ENCODE results near the gene GAS1. TPM values are rescaled to one million over a fixed set of nuclear protein-coding genes. Genes with fewer than 3 reads are reported as not detected.

GAS1 gene
- total and polyA plus RNA-seq, 4 experiments from 2014 or later, result 0.27 to 0.97 (median 0.77) TPM

DNA sequence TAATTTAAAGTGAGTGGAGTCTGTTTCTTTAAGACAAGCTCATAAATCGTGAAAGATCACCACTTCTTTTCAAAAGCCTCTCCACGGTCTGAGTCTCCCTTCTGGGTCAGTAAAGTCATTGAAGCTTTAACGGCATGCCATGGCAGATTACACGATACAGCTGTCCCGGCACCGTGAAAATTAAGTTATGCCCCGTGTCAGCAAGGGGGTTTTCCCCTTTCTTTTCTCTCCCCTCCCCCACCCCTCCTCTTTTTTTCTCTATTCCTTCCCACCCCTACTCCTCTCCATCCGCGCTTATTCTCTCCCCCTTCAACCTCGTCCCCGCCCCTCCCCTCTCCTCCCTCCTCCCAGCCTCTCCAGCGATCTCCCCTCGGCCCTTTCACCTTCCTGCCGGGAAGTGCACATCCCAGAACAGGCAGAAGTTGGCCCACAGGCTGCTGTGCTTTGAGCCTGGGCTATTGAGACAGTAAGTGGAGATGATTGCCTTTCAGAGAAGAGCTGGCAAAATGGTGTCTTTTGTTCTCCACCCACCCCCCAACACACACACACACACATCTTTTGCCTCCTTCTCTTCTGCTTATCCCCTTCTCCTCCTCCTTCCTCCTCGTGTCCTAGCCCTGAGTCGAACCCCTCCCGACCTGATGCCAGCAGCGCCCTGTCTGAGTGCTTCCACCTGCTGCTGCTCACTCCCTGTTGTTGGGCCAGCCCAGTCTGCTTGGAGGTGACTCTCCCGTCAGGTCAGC lies 44.1 kb downstream of the GAS1 start:
- no peaks in the 10 kb centered on the region for H3K36me3 ChIP-seq (ENCODE audit: insufficient read depth, low read length)
- peaks cover 1 to 12% (median 8%) of the 10 kb centered on the region in 4 donors for H3K4me1 Mint-ChIP-seq
- peaks cover 0 to 12% (median 4%) of the 10 kb centered on the region in 8 donors for H3K9me3 Mint-ChIP-seq
- peaks cover 16% of the 10 kb centered on the region for H3K27me3 ChIP-seq (ENCODE audit: insufficient read depth, low read length)
- H3K4me3 ChIP-seq (ENCODE audit: low read length in 2 of 2), result no peak overlapping the region
- no peak overlapping the region for H3K27ac ChIP-seq (ENCODE audit: low read depth, low read length)
- H3K4me3 Mint-ChIP-seq, result peak overlapping the region in 2 of 8 donors; percentile 0 to 18
- no peaks in the 10 kb centered on the region for H3K9me3 ChIP-seq (ENCODE audit: control insufficient read depth in 1 of 2, low read length in 2 of 2)
- POLR2A ChIA-PET (ENCODE audit: partially characterized antibody), result no interaction called here
- CTCF ChIA-PET (ENCODE audit: partially characterized antibody), result no interaction called here
- no peak for DNase-seq
- H3K36me3 Mint-ChIP-seq, result no peaks in the 10 kb centered on the region
- intact Hi-C loops (cut with micrococcal nuclease), result no loop called here
- H3K27ac Mint-ChIP-seq, result no peak overlapping the region
- peaks cover 35 to 51% of the 10 kb centered on the region in 2 donors for H3K27me3 Mint-ChIP-seq
- no peaks in the 10 kb centered on the region for H3K4me1 ChIP-seq (ENCODE audit: insufficient read depth, low read length)

DNA sequence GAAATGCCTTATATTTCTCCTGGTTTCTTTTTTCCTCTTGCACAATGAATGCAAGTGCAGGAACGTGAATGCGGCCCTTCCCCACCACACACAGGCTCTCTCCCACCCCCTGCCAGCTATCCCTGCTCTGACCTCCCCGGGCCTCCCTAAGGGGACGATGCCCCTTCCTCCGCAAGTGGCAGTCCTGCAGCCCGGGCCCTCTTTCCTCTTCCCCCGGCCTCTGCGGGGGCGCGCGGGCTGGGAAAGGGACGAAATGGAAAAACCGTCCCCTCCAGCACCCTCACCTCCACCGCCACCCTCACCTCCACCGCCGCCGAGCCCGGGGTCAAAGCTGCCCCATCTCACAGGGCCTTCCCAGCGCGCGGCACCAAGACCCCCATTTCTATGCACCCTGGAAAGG lies 44.7 kb downstream of the GAS1 start:
- POLR2A ChIA-PET (ENCODE audit: partially characterized antibody), result no interaction called here
- Mint-ChIP-seq H3K9me3 (peaks cover 0 to 12% (median 4%) of the 10 kb centered on the region in 8 donors), H3K27me3 (peaks cover 35 to 51% of the 10 kb centered on the region in 2 donors), H3K27ac (no peak overlapping the region), H3K36me3 (no peaks in the 10 kb centered on the region), H3K4me1 (peaks cover 1 to 12% (median 8%) of the 10 kb centered on the region in 4 donors), H3K4me3 (peak overlapping the region in 1 of 8 donors; percentile 18)
- Histone ChIP-seq H3K4me1 (ENCODE audit: insufficient read depth, low read length) (no peaks in the 10 kb centered on the region), H3K36me3 (ENCODE audit: insufficient read depth, low read length) (no peaks in the 10 kb centered on the region), H3K4me3 (ENCODE audit: low read length in 2 of 2) (no peak overlapping the region), H3K9me3 (ENCODE audit: control insufficient read depth in 1 of 2, low read length in 2 of 2) (no peaks in the 10 kb centered on the region), H3K27me3 (ENCODE audit: insufficient read depth, low read length) (peaks cover 16% of the 10 kb centered on the region), H3K27ac (ENCODE audit: low read depth, low read length) (no peak overlapping the region)
- intact Hi-C loops (cut with micrococcal nuclease), result no loop called here
- no peak for DNase-seq
- CTCF ChIA-PET (ENCODE audit: partially characterized antibody), result no interaction called here

DNA sequence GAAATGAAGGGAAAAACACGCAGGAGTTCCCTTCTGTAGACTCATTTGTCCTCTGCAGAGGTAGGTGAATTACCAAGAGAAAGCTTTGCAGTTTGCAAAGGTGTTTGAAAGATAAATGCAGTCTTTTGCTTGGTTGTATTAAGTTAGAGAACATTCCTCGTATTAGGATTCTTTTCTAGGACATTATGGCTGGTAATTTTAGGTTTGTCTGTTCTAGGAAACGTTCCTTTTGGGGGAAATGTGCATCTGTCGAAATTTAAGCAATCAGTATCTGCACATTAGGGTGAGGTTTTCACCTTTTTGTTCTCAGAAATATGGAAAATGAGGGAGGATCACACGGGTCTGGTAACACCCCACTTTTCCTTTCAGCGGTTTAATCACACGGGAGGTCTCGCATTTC lies 45.1 kb downstream of the GAS1 start:
- peaks cover 1 to 12% (median 8%) of the 10 kb centered on the region in 4 donors for H3K4me1 Mint-ChIP-seq
- H3K27me3 ChIP-seq (ENCODE audit: insufficient read depth, low read length), result peaks cover 16% of the 10 kb centered on the region
- no peaks in the 10 kb centered on the region for H3K36me3 ChIP-seq (ENCODE audit: insufficient read depth, low read length)
- CTCF ChIA-PET (ENCODE audit: partially characterized antibody), result no interaction called here
- H3K36me3 Mint-ChIP-seq, result no peaks in the 10 kb centered on the region
- peak overlapping the region in 1 of 8 donors; percentile 27 for H3K4me3 Mint-ChIP-seq
- intact Hi-C loops (cut with micrococcal nuclease), result no loop called here
- no peak overlapping the region for H3K27ac ChIP-seq (ENCODE audit: low read depth, low read length)
- H3K27me3 Mint-ChIP-seq, result peaks cover 35 to 49% of the 10 kb centered on the region in 2 donors
- H3K9me3 ChIP-seq (ENCODE audit: control insufficient read depth in 1 of 2, low read length in 2 of 2), result no peaks in the 10 kb centered on the region
- no peak overlapping the region for H3K27ac Mint-ChIP-seq
- no peaks in the 10 kb centered on the region for H3K4me1 ChIP-seq (ENCODE audit: insufficient read depth, low read length)
- H3K9me3 Mint-ChIP-seq, result peaks cover 0 to 11% (median 4%) of the 10 kb centered on the region in 8 donors
- no peak for DNase-seq
- POLR2A ChIA-PET (ENCODE audit: partially characterized antibody), result no interaction called here
- no peak overlapping the region for H3K4me3 ChIP-seq (ENCODE audit: low read length in 2 of 2)

DNA sequence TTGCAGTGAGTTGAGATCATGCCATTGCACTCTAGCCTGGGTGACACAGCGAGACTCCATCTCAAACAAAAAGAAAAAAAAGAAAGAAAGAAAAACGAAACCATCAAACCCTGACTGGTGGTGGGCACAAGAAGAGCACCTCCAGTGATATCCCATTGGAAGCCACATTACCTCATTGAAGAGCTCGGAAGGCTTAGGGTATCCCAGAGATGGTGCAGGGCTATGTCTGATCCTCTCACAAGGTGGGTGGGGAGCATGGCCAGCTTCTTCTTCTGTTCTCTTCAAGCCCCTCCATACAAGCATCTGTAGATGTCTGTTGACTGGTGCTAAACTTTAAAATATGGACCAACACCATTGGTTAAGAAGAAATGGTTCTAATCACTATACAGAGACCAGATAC lies 45.8 kb downstream of the GAS1 start:
- Mint-ChIP-seq H3K9me3 (peaks cover 0 to 4% (median 1%) of the 10 kb centered on the region in 8 donors), H3K36me3 (no peaks in the 10 kb centered on the region), H3K4me1 (peaks cover 1 to 12% (median 8%) of the 10 kb centered on the region in 4 donors), H3K4me3 (no peak overlapping the region), H3K27me3 (peaks cover 32 to 44% of the 10 kb centered on the region in 2 donors), H3K27ac (no peak overlapping the region)
- no peaks in the 10 kb centered on the region for H3K36me3 ChIP-seq (ENCODE audit: insufficient read depth, low read length)
- intact Hi-C loops (cut with micrococcal nuclease), result no loop called here
- DNase-seq, result no peak
- H3K27me3 ChIP-seq (ENCODE audit: insufficient read depth, low read length), result peaks cover 16% of the 10 kb centered on the region
- H3K4me1 ChIP-seq (ENCODE audit: insufficient read depth, low read length), result no peaks in the 10 kb centered on the region
- no peaks in the 10 kb centered on the region for H3K9me3 ChIP-seq (ENCODE audit: control insufficient read depth in 1 of 2, low read length in 2 of 2)
- H3K4me3 ChIP-seq (ENCODE audit: low read length in 2 of 2), result no peak overlapping the region
- ChIA-PET POLR2A (ENCODE audit: partially characterized antibody) (no interaction called here), CTCF (ENCODE audit: partially characterized antibody) (no interaction called here)
- H3K27ac ChIP-seq (ENCODE audit: low read depth, low read length), result no peak overlapping the region
